HFF-Myc (cell line): ENCODE results near the gene SLC10A2.
"Not testable (repeated sequence)": the region's sequence is repeated elsewhere in the genome, so short reads cannot be mapped to it uniquely, and the experiment has no call there.

Experiments used
- DNase-seq: peaks from one replicate; pipeline ENCODE4 v3.0.0-alpha.2; 2011; ENCODE audit warnings: low read depth; ENCODE audit errors: extremely low read depth
- H3K4me3 ChIP-seq: replicated peaks from 2 replicates; pipeline ENCODE4 v1.5.1; 2011; ENCODE audit warnings: low read depth, mild to moderate bottlenecking, control low read depth, low read length
- CTCF ChIP-seq: IDR thresholded peaks from 2 replicates; pipeline ENCODE4 v1.5.1; 2012; ENCODE audit warnings: mild to moderate bottlenecking, low read depth, low read length, control low read depth; ENCODE audit errors: missing control alignments

SLC10A2 gene

GRCh38 chr13:103100830-103101229 lies 34.6 kb upstream of the SLC10A2 start:
- no peak for TF ChIP-seq CTCF
- H3K4me3 ChIP-seq = no peak overlapping the region
- DNase-seq = no peak

GRCh38 chr13:103099722-103100293 lies 33.6 kb upstream of the SLC10A2 start:
- no peak overlapping the region for H3K4me3 ChIP-seq
- TF ChIP-seq CTCF = no peak
- DNase-seq = no peak

GRCh38 chr13:103098535-103098934 lies 32.3 kb upstream of the SLC10A2 start:
- no peak overlapping the region for H3K4me3 ChIP-seq
- DNase-seq = no peak
- TF ChIP-seq CTCF = no peak

GRCh38 chr13:103097366-103097928 lies 31.2 kb upstream of the SLC10A2 start:
- no peak for DNase-seq
- no peak for TF ChIP-seq CTCF

GRCh38 chr13:103093649-103094048 lies 27.4 kb upstream of the SLC10A2 start:
- H3K4me3 ChIP-seq, DNase-seq: not testable (repeated sequence)

More at GRCh38 chr13:103097366-103097928, 31.2 kb upstream of the SLC10A2 start:
- no peak overlapping the region for H3K4me3 ChIP-seq

- no peak for TF ChIP-seq CTCF
- H3K4me3 ChIP-seq = no peak overlapping the region
- no peak for DNase-seq
These were observed 21.1 kb upstream of the SLC10A2 start for GRCh38 chr13:103087275-103087674.

- DNase-seq = no peak
- H3K4me3 ChIP-seq = no peak overlapping the region
- no peak for TF ChIP-seq CTCF
These were observed 15.2 kb upstream of the SLC10A2 start for GRCh38 chr13:103081435-103081834.
